ENCODE data around the gene ID1. TPM values are rescaled to one million over a fixed set of nuclear protein-coding genes. Genes with fewer than 3 reads are reported as not detected.

Gene ID1
- total and polyA plus RNA-seq, 2 of the 13 experiments (the other 11 are each of a cell fraction or from before 2014, with no cell fraction given), result 320 to 419 TPM

DNA sequence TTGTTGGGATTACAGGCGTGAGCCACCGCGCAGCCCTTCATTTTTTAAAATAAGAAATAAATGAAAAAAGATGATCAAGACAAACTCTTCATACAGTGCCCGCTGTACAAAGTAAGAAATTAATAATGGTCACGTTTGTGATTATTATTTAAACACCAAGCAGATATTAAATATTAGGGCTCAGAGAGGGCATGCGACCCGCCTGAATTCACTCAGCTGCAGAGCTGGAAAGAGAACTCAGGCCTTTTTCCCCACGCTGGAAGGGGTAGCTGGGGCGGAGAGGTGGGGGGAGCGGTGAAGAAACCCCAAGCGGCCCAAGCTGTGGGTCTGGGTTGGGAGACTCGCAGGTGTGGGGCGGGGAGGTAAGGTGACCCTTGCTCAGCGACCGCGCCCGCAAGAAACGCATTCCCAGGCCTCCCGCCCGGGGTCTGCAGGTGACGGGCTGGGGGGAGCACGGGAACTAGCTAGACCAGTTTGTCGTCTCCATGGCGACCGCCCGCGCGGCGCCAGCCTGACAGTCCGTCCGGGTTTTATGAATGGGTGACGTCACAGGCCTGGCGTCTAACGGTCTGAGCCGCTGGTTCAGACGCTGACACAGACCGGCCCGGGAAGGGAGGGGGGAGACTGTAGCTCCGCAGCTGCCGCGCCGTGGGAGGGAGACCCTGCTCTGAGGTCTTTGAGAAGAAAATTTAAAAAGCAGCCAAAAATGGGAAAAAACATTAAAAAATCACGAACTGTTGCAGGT, 1.1 kb upstream of the ID1 start (continued):
- peak; percentile 80; the same call in 1 of the 2 replicates for TF ChIP-seq ZNF761 (CRISPR knock-in tag; conservative IDR thresholded peaks at IDR 0.05)
- 0 out of 2 replicates have a peak, but pooled peaks have one; percentile 64 for TF ChIP-seq KDM1A (CRISPR knock-in tag; IDR thresholded peaks at IDR 0.05)
- peak; percentile 74 for TF ChIP-seq FOXC1 (CRISPR knock-in tag; IDR thresholded peaks at IDR 0.05; ENCODE audit: borderline replicate concordance)
- TF ChIP-seq NFE2L2 (IDR thresholded peaks at IDR 0.05; ENCODE audit: low read length), result peak; percentile 27
- TF ChIP-seq WIZ (CRISPR knock-in tag; IDR thresholded peaks at IDR 0.05), result no peak
- peak; percentile 97 for TF ChIP-seq ZBTB7A (CRISPR knock-in tag; IDR thresholded peaks at IDR 0.05)
- TF ChIP-seq ZSCAN30 (CRISPR knock-in tag; IDR thresholded peaks at IDR 0.05), result no peak
- 0 out of 2 replicates have a peak, but pooled peaks have one; percentile 31 for TF ChIP-seq SRF (IDR thresholded peaks at IDR 0.05; ENCODE audit: low read depth, low read length)
- TF ChIP-seq SYNCRIP (IDR thresholded peaks at IDR 0.05; ENCODE audit: insufficient read depth, low read depth, low read length), result no peak
- peak; percentile 89 for TF ChIP-seq RAD21 (CRISPR knock-in tag; IDR thresholded peaks at IDR 0.05)
- peak; percentile 99 for TF ChIP-seq ZNF619 (CRISPR knock-in tag; IDR thresholded peaks at IDR 0.05)
- peak in 1 of 2 experiments; percentile 99; a peak in 2 of 4 replicates for TF ChIP-seq POLR2A (IDR thresholded peaks at IDR 0.05; ENCODE audit: insufficient read depth in 1 of 2, low read depth in 2 of 2, low read length in 2 of 2)
- peak; percentile 96 for TF ChIP-seq ZNF234 (CRISPR knock-in tag; conservative IDR thresholded peaks at IDR 0.05)
- TF ChIP-seq ZIK1 (CRISPR knock-in tag; IDR thresholded peaks at IDR 0.05; ENCODE audit: borderline replicate concordance, low read depth), result peak; percentile 78; the same call in 1 of the 2 replicates
- TF ChIP-seq, protein P1, sequence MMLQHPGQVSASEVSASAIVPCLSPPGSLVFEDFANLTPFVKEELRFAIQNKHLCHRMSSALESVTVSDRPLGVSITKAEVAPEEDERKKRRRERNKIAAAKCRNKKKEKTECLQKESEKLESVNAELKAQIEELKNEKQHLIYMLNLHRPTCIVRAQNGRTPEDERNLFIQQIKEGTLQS (CRISPR knock-in tag; IDR thresholded peaks at IDR 0.05), result peak; percentile 97
- TF ChIP-seq, protein P2, sequence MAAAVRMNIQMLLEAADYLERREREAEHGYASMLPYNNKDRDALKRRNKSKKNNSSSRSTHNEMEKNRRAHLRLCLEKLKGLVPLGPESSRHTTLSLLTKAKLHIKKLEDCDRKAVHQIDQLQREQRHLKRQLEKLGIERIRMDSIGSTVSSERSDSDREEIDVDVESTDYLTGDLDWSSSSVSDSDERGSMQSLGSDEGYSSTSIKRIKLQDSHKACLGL (CRISPR knock-in tag; IDR thresholded peaks at IDR 0.05), result peak; percentile 92
- no peak; the same call in 1 of the 2 replicates for TF ChIP-seq KLF11 (CRISPR knock-in tag; IDR thresholded peaks at IDR 0.05)
- peak; percentile 93 for TF ChIP-seq HNRNPH1 (optimal IDR thresholded peaks at IDR 0.05; ENCODE audit: low read depth, low read length)
- TF ChIP-seq ZNF598 (CRISPR knock-in tag; IDR thresholded peaks at IDR 0.05; ENCODE audit: borderline replicate concordance), result no peak; the same call in 1 of the 2 replicates
- no peak for TF ChIP-seq ZNF382 (CRISPR knock-in tag; IDR thresholded peaks at IDR 0.05; ENCODE audit: borderline replicate concordance)
- peak; percentile 93 for TF ChIP-seq KDM5B (CRISPR knock-in tag; IDR thresholded peaks at IDR 0.05; ENCODE audit: borderline replicate concordance)
- TF ChIP-seq ZNF720 (CRISPR knock-in tag; IDR thresholded peaks at IDR 0.05), result no peak; the same call in 1 of the 2 replicates
- no peak for TF ChIP-seq CENPX (CRISPR knock-in tag; IDR thresholded peaks at IDR 0.05)
- TF ChIP-seq SOX5 (CRISPR knock-in tag; IDR thresholded peaks at IDR 0.05; ENCODE audit: borderline replicate concordance), result peak; percentile 91
- TF ChIP-seq, protein P3, sequence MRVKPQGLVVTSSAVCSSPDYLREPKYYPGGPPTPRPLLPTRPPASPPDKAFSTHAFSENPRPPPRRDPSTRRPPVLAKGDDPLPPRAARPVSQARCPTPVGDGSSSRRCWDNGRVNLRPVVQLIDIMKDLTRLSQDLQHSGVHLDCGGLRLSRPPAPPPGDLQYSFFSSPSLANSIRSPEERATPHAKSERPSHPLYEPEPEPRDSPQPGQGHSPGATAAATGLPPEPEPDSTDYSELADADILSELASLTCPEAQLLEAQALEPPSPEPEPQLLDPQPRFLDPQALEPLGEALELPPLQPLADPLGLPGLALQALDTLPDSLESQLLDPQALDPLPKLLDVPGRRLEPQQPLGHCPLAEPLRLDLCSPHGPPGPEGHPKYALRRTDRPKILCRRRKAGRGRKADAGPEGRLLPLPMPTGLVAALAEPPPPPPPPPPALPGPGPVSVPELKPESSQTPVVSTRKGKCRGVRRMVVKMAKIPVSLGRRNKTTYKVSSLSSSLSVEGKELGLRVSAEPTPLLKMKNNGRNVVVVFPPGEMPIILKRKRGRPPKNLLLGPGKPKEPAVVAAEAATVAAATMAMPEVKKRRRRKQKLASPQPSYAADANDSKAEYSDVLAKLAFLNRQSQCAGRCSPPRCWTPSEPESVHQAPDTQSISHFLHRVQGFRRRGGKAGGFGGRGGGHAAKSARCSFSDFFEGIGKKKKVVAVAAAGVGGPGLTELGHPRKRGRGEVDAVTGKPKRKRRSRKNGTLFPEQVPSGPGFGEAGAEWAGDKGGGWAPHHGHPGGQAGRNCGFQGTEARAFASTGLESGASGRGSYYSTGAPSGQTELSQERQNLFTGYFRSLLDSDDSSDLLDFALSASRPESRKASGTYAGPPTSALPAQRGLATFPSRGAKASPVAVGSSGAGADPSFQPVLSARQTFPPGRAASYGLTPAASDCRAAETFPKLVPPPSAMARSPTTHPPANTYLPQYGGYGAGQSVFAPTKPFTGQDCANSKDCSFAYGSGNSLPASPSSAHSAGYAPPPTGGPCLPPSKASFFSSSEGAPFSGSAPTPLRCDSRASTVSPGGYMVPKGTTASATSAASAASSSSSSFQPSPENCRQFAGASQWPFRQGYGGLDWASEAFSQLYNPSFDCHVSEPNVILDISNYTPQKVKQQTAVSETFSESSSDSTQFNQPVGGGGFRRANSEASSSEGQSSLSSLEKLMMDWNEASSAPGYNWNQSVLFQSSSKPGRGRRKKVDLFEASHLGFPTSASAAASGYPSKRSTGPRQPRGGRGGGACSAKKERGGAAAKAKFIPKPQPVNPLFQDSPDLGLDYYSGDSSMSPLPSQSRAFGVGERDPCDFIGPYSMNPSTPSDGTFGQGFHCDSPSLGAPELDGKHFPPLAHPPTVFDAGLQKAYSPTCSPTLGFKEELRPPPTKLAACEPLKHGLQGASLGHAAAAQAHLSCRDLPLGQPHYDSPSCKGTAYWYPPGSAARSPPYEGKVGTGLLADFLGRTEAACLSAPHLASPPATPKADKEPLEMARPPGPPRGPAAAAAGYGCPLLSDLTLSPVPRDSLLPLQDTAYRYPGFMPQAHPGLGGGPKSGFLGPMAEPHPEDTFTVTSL (CRISPR knock-in tag; IDR thresholded peaks at IDR 0.05; ENCODE audit: borderline replicate concordance), result no peak; the same call in none of the 2 replicates
- TF ChIP-seq SNAI1 (CRISPR knock-in tag; IDR thresholded peaks at IDR 0.05; ENCODE audit: borderline replicate concordance), result peak; percentile 71; the same call in 1 of the 2 replicates

Data from HepG2 (cell line).